Ishikawa (cell line): Measurements from ENCODE around the gene TRIM15.

Experiments
- CEBPB ChIP-seq: IDR thresholded peaks from 2 replicates; pipeline ENCODE4 v1.6.1; 2012
- CREB1 ChIP-seq: IDR thresholded peaks from 2 replicates; pipeline ENCODE4 v1.6.1; 2012; ENCODE audit warnings: low read depth
- EGR1 ChIP-seq: IDR thresholded peaks from 2 replicates; pipeline ENCODE4 v1.6.1; 2012
- EP300 ChIP-seq: IDR thresholded peaks from 2 replicates; pipeline ENCODE4 v1.6.1; 2012; ENCODE audit warnings: borderline replicate concordance
- FOXM1 ChIP-seq: IDR thresholded peaks from 2 replicates; pipeline ENCODE4 v1.6.1; 2012; ENCODE audit warnings: low read depth, borderline replicate concordance
- MAX ChIP-seq: IDR thresholded peaks from 2 replicates; pipeline ENCODE4 v1.6.1; 2012
- NFIC ChIP-seq: IDR thresholded peaks from 2 replicates; pipeline ENCODE4 v1.6.1; 2012
- RAD21 ChIP-seq: IDR thresholded peaks from 2 replicates; pipeline ENCODE4 v1.6.1; 2012; ENCODE audit warnings: low read depth
- TAF1 ChIP-seq: IDR thresholded peaks from 2 replicates; pipeline ENCODE4 v1.6.1; 2012; ENCODE audit warnings: low read depth, mild to moderate bottlenecking
- TCF12 ChIP-seq: IDR thresholded peaks from 2 replicates; pipeline ENCODE4 v1.6.1; 2012; ENCODE audit warnings: low read depth
- TEAD4 ChIP-seq: IDR thresholded peaks from 2 replicates; pipeline ENCODE4 v1.6.1; 2012
- YY1 ChIP-seq: IDR thresholded peaks from 2 replicates; pipeline ENCODE4 v1.6.1; 2012; ENCODE audit warnings: low read depth
- ZBTB7A ChIP-seq: IDR thresholded peaks from 2 replicates; pipeline ENCODE4 v1.6.1; 2012; ENCODE audit warnings: low read depth
- TF ChIP-seq, protein P1 (sequence below): IDR thresholded peaks from 2 replicates; pipeline ENCODE4 v1.6.1; 2012; ENCODE audit warnings: low read depth, mild to moderate bottlenecking
- TF ChIP-seq, protein P2 (sequence below): IDR thresholded peaks from 2 replicates; pipeline ENCODE4 v1.6.1; 2012

Gene TRIM15

GRCh38 chr6:30160785-30161531 lies 2.4 kb upstream of the TRIM15 start, which contains the start of gene TRIM10:
Gene TRIM10, minus strand, starts transcription at chr6:30161211. Its CDS starts 353 bp downstream, at chr6:30160858.
- TF ChIP-seq YY1 (no peak), MAX (no peak), TEAD4 (no peak), TAF1 (no peak), CREB1 (no peak), CEBPB (no peak), ZBTB7A (no peak), TCF12 (no peak)
- TF ChIP-seq, protein P1, sequence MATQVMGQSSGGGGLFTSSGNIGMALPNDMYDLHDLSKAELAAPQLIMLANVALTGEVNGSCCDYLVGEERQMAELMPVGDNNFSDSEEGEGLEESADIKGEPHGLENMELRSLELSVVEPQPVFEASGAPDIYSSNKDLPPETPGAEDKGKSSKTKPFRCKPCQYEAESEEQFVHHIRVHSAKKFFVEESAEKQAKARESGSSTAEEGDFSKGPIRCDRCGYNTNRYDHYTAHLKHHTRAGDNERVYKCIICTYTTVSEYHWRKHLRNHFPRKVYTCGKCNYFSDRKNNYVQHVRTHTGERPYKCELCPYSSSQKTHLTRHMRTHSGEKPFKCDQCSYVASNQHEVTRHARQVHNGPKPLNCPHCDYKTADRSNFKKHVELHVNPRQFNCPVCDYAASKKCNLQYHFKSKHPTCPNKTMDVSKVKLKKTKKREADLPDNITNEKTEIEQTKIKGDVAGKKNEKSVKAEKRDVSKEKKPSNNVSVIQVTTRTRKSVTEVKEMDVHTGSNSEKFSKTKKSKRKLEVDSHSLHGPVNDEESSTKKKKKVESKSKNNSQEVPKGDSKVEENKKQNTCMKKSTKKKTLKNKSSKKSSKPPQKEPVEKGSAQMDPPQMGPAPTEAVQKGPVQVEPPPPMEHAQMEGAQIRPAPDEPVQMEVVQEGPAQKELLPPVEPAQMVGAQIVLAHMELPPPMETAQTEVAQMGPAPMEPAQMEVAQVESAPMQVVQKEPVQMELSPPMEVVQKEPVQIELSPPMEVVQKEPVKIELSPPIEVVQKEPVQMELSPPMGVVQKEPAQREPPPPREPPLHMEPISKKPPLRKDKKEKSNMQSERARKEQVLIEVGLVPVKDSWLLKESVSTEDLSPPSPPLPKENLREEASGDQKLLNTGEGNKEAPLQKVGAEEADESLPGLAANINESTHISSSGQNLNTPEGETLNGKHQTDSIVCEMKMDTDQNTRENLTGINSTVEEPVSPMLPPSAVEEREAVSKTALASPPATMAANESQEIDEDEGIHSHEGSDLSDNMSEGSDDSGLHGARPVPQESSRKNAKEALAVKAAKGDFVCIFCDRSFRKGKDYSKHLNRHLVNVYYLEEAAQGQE = no peak

- TF ChIP-seq CREB1 (no peak), YY1 (no peak), TEAD4 (no peak), TAF1 (no peak), TCF12 (no peak), FOXM1 (no peak), MAX (no peak), EP300 (no peak), CEBPB (no peak), EGR1 (no peak), ZBTB7A (no peak), NFIC (no peak), RAD21 (no peak)
- TF ChIP-seq, protein P1 = no peak
- TF ChIP-seq, protein P2, sequence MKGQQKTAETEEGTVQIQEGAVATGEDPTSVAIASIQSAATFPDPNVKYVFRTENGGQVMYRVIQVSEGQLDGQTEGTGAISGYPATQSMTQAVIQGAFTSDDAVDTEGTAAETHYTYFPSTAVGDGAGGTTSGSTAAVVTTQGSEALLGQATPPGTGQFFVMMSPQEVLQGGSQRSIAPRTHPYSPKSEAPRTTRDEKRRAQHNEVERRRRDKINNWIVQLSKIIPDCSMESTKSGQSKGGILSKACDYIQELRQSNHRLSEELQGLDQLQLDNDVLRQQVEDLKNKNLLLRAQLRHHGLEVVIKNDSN = no peak
Observed at GRCh38 chr6:30162265-30163089, 869 bp upstream of the TRIM15 start.

GRCh38 chr6:30163918-30164654 lies 740 bp downstream of the TRIM15 start:
- no peak for TF ChIP-seq MAX
- TF ChIP-seq ZBTB7A = no peak
- TF ChIP-seq FOXM1 = no peak
- TF ChIP-seq CEBPB = no peak
- no peak for TF ChIP-seq TAF1
- no peak for TF ChIP-seq TCF12
- TF ChIP-seq, protein P1 = no peak
- no peak for TF ChIP-seq CREB1
- no peak for TF ChIP-seq YY1
- no peak for TF ChIP-seq EGR1
- no peak for TF ChIP-seq NFIC
- TF ChIP-seq EP300 = no peak
